Measurements from ENCODE around the gene CDK5RAP2. TPM values are rescaled to one million over a fixed set of nuclear protein-coding genes. Genes with fewer than 3 reads are reported as not detected.

CDK5RAP2 gene
- total RNA-seq, 1 donor from 2014 or later: 33.6 TPM

- no peak overlapping the region for H3K4me3 ChIP-seq
- TF ChIP-seq, protein P1, sequence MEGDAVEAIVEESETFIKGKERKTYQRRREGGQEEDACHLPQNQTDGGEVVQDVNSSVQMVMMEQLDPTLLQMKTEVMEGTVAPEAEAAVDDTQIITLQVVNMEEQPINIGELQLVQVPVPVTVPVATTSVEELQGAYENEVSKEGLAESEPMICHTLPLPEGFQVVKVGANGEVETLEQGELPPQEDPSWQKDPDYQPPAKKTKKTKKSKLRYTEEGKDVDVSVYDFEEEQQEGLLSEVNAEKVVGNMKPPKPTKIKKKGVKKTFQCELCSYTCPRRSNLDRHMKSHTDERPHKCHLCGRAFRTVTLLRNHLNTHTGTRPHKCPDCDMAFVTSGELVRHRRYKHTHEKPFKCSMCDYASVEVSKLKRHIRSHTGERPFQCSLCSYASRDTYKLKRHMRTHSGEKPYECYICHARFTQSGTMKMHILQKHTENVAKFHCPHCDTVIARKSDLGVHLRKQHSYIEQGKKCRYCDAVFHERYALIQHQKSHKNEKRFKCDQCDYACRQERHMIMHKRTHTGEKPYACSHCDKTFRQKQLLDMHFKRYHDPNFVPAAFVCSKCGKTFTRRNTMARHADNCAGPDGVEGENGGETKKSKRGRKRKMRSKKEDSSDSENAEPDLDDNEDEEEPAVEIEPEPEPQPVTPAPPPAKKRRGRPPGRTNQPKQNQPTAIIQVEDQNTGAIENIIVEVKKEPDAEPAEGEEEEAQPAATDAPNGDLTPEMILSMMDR (IDR thresholded peaks at IDR 0.05): no peak
- H3K9me3 ChIP-seq: no peaks in the 10 kb centered on the region
- H3K27ac ChIP-seq: no peak overlapping the region
- H3K27me3 ChIP-seq: no peaks in the 10 kb centered on the region
- no peak for DNase-seq (ENCODE audit: low spot score in 2 of 2)
- peaks cover 32 to 40% of the 10 kb centered on the region in 2 donors for H3K36me3 ChIP-seq
- H3K4me1 ChIP-seq: no peaks in the 10 kb centered on the region
- intact Hi-C loops (cut with DNase I): no loop called here
Observed at GRCh38 chr9:120564589-120564988, 15.4 kb downstream of the CDK5RAP2 start.

DNA sequence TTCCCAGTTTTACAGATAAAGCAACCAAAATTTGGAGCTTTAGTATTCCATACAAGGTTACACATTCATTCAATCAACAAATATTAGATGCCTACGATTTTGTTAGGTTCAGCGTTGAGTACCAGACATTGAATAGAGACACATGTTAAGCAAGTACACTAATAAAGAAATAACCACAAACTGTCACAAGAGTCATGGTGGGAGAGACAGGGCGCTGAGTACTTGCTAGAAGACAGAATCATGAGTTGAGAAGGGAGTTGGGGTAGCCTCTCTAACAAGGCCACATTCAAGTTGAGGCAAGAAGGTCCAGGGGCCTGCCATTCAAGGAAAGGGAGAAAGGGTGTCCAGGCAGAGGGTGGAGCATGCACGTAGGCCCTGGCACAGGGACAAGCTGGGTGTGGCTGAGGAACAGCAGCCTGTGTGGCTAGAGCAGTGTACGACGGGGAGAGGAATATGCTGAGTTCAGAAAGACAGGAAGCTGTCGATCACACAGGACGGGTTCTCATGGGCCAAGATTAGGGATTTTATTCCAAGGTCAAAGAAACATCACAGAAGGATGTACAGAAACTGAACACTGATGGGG lies 17.0 kb downstream of the CDK5RAP2 start:
- intact Hi-C loops (cut with DNase I): no loop called here
- no peaks in the 10 kb centered on the region for H3K9me3 ChIP-seq
- no peak overlapping the region for H3K27ac ChIP-seq
- no peaks in the 10 kb centered on the region for H3K27me3 ChIP-seq
- TF ChIP-seq, protein P1 (IDR thresholded peaks at IDR 0.05): no peak
- DNase-seq (ENCODE audit: low spot score in 2 of 2): no peak
- H3K36me3 ChIP-seq: peaks cover 26 to 28% of the 10 kb centered on the region in 2 donors
- H3K4me1 ChIP-seq: no peaks in the 10 kb centered on the region
- no peak overlapping the region for H3K4me3 ChIP-seq

DNA sequence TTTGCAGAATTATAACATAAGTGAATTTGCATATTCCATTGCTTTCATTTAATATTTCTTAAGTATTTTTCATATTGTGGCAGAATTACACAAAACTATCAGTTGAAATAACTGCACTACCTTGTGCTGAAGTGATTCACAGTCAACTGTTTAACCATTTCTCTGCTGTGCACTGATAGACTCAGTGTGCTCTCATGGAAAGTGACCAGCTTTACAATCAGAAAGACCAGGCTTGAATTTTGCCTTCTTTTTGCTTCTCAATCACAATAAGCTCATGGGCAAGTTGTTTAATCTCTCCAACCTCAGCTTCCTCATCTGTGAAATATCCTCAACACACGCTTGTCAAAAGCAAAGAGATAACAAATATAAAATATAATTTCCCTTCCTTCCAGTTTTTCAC lies 18.3 kb downstream of the CDK5RAP2 start:
- TF ChIP-seq, protein P1 (IDR thresholded peaks at IDR 0.05): no peak
- no peak for DNase-seq (ENCODE audit: low spot score in 2 of 2)
- intact Hi-C loops (cut with DNase I): no loop called here
- Histone ChIP-seq H3K4me3 (no peak overlapping the region), H3K27me3 (no peaks in the 10 kb centered on the region), H3K27ac (no peak overlapping the region), H3K36me3 (peaks cover 15 to 28% of the 10 kb centered on the region in 2 donors), H3K9me3 (no peaks in the 10 kb centered on the region), H3K4me1 (no peaks in the 10 kb centered on the region)

GRCh38 chr9:120559546-120559945 lies 20.4 kb downstream of the CDK5RAP2 start:
- Histone ChIP-seq H3K4me1 (no peaks in the 10 kb centered on the region), H3K27me3 (no peaks in the 10 kb centered on the region), H3K27ac (no peak overlapping the region), H3K4me3 (no peak overlapping the region), H3K36me3 (peaks cover 16 to 17% of the 10 kb centered on the region in 2 donors), H3K9me3 (no peaks in the 10 kb centered on the region)
- intact Hi-C loops (cut with DNase I): no loop called here
- TF ChIP-seq, protein P1 (IDR thresholded peaks at IDR 0.05): no peak
- no peak for DNase-seq (ENCODE audit: low spot score in 2 of 2)

GRCh38 chr9:120558454-120558853 lies 21.5 kb downstream of the CDK5RAP2 start:
- H3K36me3 ChIP-seq: peaks cover 11 to 13% of the 10 kb centered on the region in 2 donors
- H3K27me3 ChIP-seq: no peaks in the 10 kb centered on the region
- H3K9me3 ChIP-seq: no peaks in the 10 kb centered on the region
- no peaks in the 10 kb centered on the region for H3K4me1 ChIP-seq
- H3K4me3 ChIP-seq: no peak overlapping the region
- DNase-seq (ENCODE audit: low spot score in 2 of 2): no peak
- H3K27ac ChIP-seq: no peak overlapping the region
- intact Hi-C loops (cut with DNase I): no loop called here
- TF ChIP-seq, protein P1 (IDR thresholded peaks at IDR 0.05): no peak

DNA sequence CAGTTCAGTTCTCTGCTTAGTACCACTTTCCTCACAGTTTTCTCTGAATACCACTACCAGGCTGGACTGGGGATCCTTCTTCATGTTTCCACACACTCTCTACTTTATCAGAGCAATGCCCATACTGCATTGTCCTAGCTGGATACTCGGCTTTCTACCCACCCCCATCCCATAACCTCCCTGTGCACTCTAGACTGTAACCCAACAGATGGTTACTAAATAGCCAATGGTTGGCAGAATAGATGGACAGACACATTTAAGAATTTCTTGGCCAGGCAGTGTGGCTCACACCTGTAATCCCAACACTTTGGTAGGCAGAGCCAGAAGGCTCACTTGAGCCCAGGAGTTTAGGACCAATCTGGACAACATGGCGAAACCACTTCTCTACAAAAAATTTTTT lies 22.8 kb downstream of the CDK5RAP2 start:
- H3K27ac ChIP-seq: no peak overlapping the region
- peaks cover 5 to 13% of the 10 kb centered on the region in 2 donors for H3K36me3 ChIP-seq
- H3K27me3 ChIP-seq: no peaks in the 10 kb centered on the region
- no peak overlapping the region for H3K4me3 ChIP-seq
- H3K4me1 ChIP-seq: no peaks in the 10 kb centered on the region
- no peak for DNase-seq (ENCODE audit: low spot score in 2 of 2)
- no peaks in the 10 kb centered on the region for H3K9me3 ChIP-seq
- intact Hi-C loops (cut with DNase I): no loop called here
- TF ChIP-seq, protein P1 (IDR thresholded peaks at IDR 0.05): no peak

All from ascending aorta (tissue), 2 donors.